GM19395 (cell line): ENCODE data around the gene TMBIM4.

Source experiments
- ATAC-seq: cut with Tn5 transposase; IDR thresholded peaks from one replicate; pipeline ENCODE4 v1.9.1; 2021; ENCODE audit warnings: mild to moderate bottlenecking, moderate library complexity; ENCODE audit not compliant: unreplicated experiment

Gene TMBIM4

GRCh38 chr12:66142826-66143225 is 27.0 kb downstream of the TMBIM4 start:
- no peak for ATAC-seq

GRCh38 chr12:66141299-66141698 is 28.5 kb downstream of the TMBIM4 start:
- ATAC-seq = no peak

DNA sequence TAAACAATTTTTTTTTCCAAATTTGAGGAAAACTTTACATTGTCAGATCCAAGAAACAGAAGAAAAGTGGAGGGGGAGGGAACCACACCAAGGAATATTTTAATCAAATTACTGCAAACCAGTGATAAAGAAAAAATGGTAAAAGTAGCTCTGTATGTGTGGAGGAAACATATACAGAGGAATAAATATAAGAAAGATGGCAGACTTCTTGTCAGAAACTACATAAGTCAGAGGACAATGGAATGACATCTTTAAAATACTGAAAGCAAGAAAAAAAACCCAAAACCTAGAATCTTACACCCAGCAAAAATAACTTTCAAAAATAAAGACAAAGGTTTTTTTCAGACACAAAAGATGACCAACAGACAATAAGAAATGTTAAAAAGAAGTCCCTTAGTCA is 29.1 kb downstream of the TMBIM4 start:
- no peak for ATAC-seq

GRCh38 chr12:66139328-66139727 is 30.5 kb downstream of the TMBIM4 start:
- ATAC-seq = no peak

GRCh38 chr12:66137937-66138336 is 31.9 kb downstream of the TMBIM4 start:
- no peak for ATAC-seq

- ATAC-seq = no peak
These were observed 37.4 kb downstream of the TMBIM4 start for GRCh38 chr12:66132408-66132807.

- ATAC-seq = no peak
These were observed 38.6 kb downstream of the TMBIM4 start for GRCh38 chr12:66131067-66131688.

DNA sequence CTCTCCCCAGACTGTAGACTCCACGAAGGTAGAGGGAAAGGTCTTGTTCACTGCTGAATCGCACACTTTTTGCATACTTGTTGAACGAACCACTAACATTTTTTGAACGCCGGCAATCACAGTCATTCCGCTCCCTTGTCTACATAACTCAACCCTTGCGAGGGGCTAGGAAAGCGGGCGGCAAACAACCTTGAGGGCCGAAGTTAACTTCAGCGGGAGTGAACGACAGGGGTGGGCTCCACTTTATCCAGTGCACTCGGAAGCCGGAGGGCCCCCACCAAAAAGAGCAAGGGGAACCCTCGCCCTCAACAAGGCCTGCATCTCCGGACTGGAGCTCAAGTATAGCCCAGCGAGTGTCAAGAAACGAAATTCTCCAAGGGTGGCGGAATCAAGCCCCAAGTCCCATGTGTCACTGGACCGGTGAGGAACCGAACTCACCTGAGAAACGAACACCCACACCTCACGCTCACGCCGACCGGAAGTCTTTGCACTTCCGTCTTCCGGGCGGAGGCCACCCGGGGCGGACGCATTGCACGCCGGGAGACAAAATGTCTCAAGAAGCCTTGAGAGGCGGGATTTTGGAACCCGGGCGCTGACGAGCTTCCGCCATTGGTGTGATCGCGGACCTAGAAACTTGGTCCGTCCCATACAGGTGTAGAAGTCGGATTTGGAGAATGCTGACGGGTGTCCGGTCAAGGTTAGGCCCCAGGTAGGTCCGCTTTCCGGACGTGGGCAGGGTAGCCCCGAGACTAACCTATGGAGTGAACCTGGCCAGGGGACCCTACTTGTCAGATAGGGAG is 39.3 kb downstream of the TMBIM4 start, which contains the start of gene LLPH:
LLPH (minus strand) TSS at position 484 of the 800 bp plus-strand sequence. CDS start 1,644 bp downstream, outside the sequence.
- ATAC-seq = peak; percentile 98

- no peak for ATAC-seq
These were observed 39.9 kb downstream of the TMBIM4 start for GRCh38 chr12:66129934-66130266.

GRCh38 chr12:66127650-66128049 is 42.1 kb downstream of the TMBIM4 start:
- no peak for ATAC-seq

DNA sequence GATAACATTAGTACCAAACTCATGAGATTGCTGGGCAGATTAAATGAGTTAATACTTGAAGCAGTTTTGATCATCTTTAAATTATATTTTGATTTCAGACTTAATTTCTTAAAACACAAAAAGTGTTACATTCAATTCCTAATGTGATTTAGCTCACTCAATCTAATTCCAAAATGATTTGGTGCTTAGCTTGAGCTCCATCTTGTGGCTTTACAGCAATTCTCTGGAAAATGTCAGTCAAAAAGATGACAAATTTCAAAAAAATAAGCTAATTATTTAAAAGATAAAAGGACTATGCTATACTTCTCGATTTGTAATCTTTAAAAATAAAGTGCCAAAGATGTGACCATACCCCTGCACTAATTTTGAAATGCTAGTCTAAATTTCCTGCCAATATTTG is 49.3 kb downstream of the TMBIM4 start:
- ATAC-seq = no peak

DNA sequence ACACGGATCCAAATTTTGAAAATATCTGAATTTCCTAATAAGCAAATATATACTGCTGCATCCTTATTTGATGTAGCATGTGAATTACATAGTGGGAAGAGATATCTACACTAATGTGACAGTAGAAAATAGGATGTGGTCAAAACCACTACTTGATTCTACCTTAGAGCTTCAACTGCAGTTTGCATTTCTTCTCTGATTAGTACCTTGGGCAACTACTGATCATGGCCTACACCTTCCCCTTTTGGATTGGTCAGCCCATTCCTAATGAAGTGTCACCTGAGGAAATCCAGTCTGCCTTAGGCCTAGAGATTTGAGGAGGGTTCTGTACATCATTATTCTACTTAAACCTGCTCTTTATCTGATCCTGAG is 49.9 kb downstream of the TMBIM4 start:
- ATAC-seq = peak; percentile 66

GRCh38 chr12:66119229-66119869 is 50.4 kb downstream of the TMBIM4 start:
- ATAC-seq = no peak

DNA sequence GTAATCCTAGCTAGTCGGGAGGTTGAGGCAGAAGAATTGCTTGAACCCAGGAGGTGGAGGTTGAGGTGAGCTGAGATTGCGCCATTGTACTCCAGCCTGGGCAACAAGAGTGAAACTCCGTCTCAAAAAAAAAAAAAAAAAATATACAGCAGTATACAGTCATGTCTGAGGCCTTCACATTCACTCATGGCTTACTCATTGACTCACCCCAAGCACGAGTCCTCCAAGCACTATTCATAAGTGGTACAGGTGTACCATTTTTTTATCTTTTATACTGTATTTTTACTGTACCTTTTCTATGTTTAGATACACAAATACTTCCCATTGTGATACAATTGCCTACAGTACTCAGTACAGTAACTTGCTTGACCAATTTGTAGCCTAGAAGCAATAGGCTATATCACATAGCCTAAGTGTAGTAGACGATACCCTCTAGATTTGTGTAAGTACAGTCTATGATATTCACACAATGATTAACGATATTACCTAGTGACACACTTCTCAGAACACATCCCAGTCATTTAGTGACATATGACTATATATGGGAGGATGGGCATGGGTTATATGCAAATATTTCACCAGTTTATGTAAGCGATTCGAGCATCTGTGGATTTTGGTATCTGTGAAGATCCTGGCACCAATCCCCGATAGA is 51.4 kb downstream of the TMBIM4 start:
- no peak for ATAC-seq

DNA sequence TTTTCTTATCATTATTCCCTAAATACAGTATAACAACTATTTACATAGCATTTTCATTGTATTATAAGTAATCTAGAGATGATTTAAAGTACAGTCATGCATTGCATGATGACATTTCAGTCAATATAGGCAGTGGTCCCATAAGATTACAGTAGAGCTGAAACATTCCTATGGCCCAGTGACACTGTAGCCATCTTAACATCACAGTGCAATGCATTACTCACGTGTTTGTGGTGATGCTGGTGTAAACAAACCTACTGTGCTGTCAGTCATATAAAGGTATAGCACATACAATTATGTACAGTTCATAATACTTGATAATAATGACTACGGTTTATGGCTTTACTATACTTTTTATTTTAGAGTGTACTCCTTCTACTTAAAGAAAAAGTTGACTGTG is 52.6 kb downstream of the TMBIM4 start:
- ATAC-seq = no peak

- no peak for ATAC-seq
These were observed 54.7 kb downstream of the TMBIM4 start for GRCh38 chr12:66115071-66115600.

GRCh38 chr12:66113471-66113870 is 56.3 kb downstream of the TMBIM4 start:
- no peak for ATAC-seq

GRCh38 chr12:66111605-66112004 is 58.2 kb downstream of the TMBIM4 start:
- no peak for ATAC-seq

DNA sequence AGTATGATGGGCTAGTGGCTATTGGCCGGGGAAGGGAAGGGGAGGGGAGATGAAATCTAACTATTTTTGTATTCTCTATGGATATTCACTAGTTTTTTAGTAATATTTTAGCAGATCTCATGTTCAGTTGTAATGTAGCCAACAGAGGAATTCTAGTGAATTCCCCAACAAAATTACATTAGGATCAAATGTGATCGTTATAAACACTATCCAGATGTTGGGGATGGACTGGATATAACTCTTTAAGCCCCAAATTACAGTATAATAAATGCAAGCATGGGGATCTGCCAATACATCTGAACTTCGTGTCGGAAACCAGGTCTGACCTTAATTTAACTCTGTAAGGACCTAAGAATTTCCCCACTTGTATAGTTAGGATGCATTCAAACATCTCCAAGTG is 60.7 kb downstream of the TMBIM4 start:
- ATAC-seq = no peak

DNA sequence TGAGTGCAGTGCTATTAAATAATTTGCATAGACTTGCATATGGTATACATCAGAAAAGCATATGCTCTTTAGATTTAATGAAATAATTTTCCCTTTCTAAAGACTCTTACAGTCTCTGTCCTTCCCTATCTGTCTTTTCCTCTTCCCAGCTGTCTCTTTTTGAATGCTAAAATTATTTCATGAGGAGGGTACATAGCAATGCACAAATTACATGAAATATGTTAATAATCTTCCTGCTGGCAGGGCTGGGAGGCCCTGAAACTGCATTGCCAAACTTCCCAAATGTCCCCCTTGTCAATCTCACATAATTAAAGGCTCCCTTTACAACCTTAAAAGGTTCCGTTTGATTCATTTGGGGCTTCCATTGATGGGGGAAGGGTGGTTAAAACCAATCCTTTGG is 61.4 kb downstream of the TMBIM4 start:
- ATAC-seq = no peak

DNA sequence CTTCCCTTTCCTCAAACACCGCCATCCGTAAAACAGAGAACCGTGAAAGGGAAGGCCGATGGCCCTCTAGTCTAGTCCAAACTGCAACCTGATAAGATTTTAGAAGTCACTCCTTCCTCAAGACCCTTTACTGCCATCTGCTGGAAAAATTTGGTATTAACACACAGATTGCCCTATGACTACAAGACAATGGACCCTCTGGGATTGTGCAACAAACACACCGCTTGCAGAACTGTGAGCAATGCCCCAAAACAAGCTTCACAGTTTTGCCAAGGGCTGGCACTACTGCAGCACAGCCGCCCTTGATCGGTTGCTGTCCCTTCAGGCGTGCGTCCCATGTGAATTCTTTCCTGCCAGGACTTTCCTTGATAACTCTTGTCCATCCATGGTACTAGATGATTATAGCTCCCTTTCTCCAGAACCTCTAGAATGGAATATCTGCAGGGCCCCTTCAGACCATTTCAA is 62.3 kb downstream of the TMBIM4 start:
- ATAC-seq = peak; percentile 99
